Measurements from ENCODE around the gene CD81.

CD81 gene

GRCh38 chr11:2409611-2410468, 32.7 kb downstream of the CD81 start:
- no peak for DNase-seq (ENCODE audit: low read depth)
- no peak for TF ChIP-seq CTCF (conservative IDR thresholded peaks at IDR 0.05; ENCODE audit: low read length)
- no peak overlapping the region for H3K4me3 ChIP-seq (ENCODE audit: low read length)

- no peak overlapping the region for H3K4me3 ChIP-seq (ENCODE audit: low read length)
- no peak for TF ChIP-seq CTCF (conservative IDR thresholded peaks at IDR 0.05; ENCODE audit: low read length)
- DNase-seq (ENCODE audit: low read depth), result no peak
Observed at GRCh38 chr11:2410616-2411015, 33.5 kb downstream of the CD81 start.

- H3K4me3 ChIP-seq (ENCODE audit: low read length), result no peak overlapping the region
- TF ChIP-seq CTCF (conservative IDR thresholded peaks at IDR 0.05; ENCODE audit: low read length), result no peak
- no peak for DNase-seq (ENCODE audit: low read depth)
Observed at GRCh38 chr11:2411446-2412305, 34.6 kb downstream of the CD81 start.

GRCh38 chr11:2412323-2412722, 35.2 kb downstream of the CD81 start:
- no peak overlapping the region for H3K4me3 ChIP-seq (ENCODE audit: low read length)
- no peak for DNase-seq (ENCODE audit: low read depth)
- no peak for TF ChIP-seq CTCF (conservative IDR thresholded peaks at IDR 0.05; ENCODE audit: low read length)

- no peak for DNase-seq (ENCODE audit: low read depth)
- H3K4me3 ChIP-seq (ENCODE audit: low read length), result no peak overlapping the region
- no peak for TF ChIP-seq CTCF (conservative IDR thresholded peaks at IDR 0.05; ENCODE audit: low read length)
Observed at GRCh38 chr11:2413742-2414579, 36.9 kb downstream of the CD81 start.

- no peak overlapping the region for H3K4me3 ChIP-seq (ENCODE audit: low read length)
- no peak for TF ChIP-seq CTCF (conservative IDR thresholded peaks at IDR 0.05; ENCODE audit: low read length)
- DNase-seq (ENCODE audit: low read depth), result no peak
Observed at GRCh38 chr11:2414616-2415015, 37.5 kb downstream of the CD81 start.
